SK-N-MC (cell line): Measurements from ENCODE around the gene PDZRN4.

ENCODE experiments used
- EZH2 ChIP-seq: fragments of 200-600 bp; sonication (generic); IDR thresholded peaks from one replicate; pipeline ENCODE4 v1.6.1; 2017; ENCODE audit warnings: antibody characterized with exemption
- FOXP2 ChIP-seq: optimal IDR thresholded peaks from 2 replicates; pipeline ENCODE3; 2011; ENCODE audit warnings: mild to moderate bottlenecking, moderate library complexity; ENCODE audit not compliant: insufficient read depth; ENCODE audit errors: extremely low read length, control extremely low read depth
- POLR2AphosphoS5 ChIP-seq: IDR thresholded peaks from 2 replicates; pipeline ENCODE4 v1.6.1; 2012; ENCODE audit warnings: mild to moderate bottlenecking, low read depth, low read length, borderline replicate concordance

GRCh38 chr12:41439801-41440200, 251.7 kb downstream of the PDZRN4 start:
- TF ChIP-seq EZH2 (no peak), POLR2AphosphoS5 (no peak), FOXP2 (no peak)
